ENCODE measurements around the gene CDC40. TPM values are rescaled to one million over a fixed set of nuclear protein-coding genes. Genes with fewer than 3 reads are reported as not detected.

The CDC40 gene
- total and polyA plus RNA-seq, 12 donors = 5.7 to 20.5 (median 15.3) TPM

DNA sequence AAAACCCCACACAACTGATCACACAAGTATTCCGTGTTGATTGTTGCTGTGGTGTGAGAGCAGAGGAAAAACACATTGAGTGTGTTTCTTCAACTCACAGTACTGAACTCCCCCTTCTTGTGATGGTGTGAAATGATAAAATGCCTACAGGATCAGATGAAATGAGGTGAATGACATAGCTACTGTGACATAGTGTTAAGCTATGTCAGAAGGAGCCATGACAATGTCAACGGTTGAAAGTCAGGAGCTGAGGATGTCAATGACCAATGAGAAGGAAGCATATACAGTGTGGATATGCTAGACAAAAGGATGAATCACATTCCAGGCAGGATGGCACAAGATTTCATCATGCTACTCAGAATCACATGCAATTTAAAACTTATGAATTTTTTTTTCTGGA lies 39.6 kb upstream of the CDC40 start:
- DNase-seq (no peak), ATAC-seq (no peak)
- WGBS, 2 donors = 83 to 92% methylated on average over 2 of the region's 2 CpGs
- no peak overlapping the region for H3K4me3 ChIP-seq
- H3K4me1 ChIP-seq = no peaks in the 10 kb centered on the region
- no peaks in the 10 kb centered on the region for H3K27me3 ChIP-seq
- TF ChIP-seq, protein P1, sequence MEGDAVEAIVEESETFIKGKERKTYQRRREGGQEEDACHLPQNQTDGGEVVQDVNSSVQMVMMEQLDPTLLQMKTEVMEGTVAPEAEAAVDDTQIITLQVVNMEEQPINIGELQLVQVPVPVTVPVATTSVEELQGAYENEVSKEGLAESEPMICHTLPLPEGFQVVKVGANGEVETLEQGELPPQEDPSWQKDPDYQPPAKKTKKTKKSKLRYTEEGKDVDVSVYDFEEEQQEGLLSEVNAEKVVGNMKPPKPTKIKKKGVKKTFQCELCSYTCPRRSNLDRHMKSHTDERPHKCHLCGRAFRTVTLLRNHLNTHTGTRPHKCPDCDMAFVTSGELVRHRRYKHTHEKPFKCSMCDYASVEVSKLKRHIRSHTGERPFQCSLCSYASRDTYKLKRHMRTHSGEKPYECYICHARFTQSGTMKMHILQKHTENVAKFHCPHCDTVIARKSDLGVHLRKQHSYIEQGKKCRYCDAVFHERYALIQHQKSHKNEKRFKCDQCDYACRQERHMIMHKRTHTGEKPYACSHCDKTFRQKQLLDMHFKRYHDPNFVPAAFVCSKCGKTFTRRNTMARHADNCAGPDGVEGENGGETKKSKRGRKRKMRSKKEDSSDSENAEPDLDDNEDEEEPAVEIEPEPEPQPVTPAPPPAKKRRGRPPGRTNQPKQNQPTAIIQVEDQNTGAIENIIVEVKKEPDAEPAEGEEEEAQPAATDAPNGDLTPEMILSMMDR (IDR thresholded peaks at IDR 0.05) = no peak
- H3K36me3 ChIP-seq = no peaks in the 10 kb centered on the region
- intact Hi-C loops (cut with DNase I) = no loop called here
- peaks cover 0 to 15% (median 0%) of the 10 kb centered on the region in 11 donors for H3K9me3 ChIP-seq
- no peak overlapping the region for H3K27ac ChIP-seq

- TF ChIP-seq, protein P1 (IDR thresholded peaks at IDR 0.05) = no peak
- Histone ChIP-seq H3K27ac (no peak overlapping the region), H3K36me3 (no peaks in the 10 kb centered on the region), H3K9me3 (peaks cover 0 to 5% (median 0%) of the 10 kb centered on the region in 11 donors), H3K27me3 (no peaks in the 10 kb centered on the region), H3K4me1 (no peaks in the 10 kb centered on the region), H3K4me3 (no peak overlapping the region)
- intact Hi-C loops (cut with DNase I) = no loop called here
- DNase-seq (no peak), ATAC-seq (no peak)
- 91 to 92% methylated on average over 3 of the region's 3 CpGs for WGBS, 2 donors
These were observed 32.4 kb upstream of the CDC40 start for GRCh38 chr6:110147870-110148269.

GRCh38 chr6:110158479-110158878 lies 21.7 kb upstream of the CDC40 start:
- Histone ChIP-seq H3K27ac (no peak overlapping the region), H3K4me1 (no peaks in the 10 kb centered on the region), H3K27me3 (no peaks in the 10 kb centered on the region), H3K36me3 (no peaks in the 10 kb centered on the region), H3K9me3 (no peaks in the 10 kb centered on the region), H3K4me3 (no peak overlapping the region)
- no peak for DNase-seq
- TF ChIP-seq, protein P1 (IDR thresholded peaks at IDR 0.05) = no peak
- ATAC-seq = no peak
- WGBS, 2 donors = 93 to 95% methylated on average over 1 of the region's 1 CpG
- intact Hi-C loops (cut with DNase I) = no loop called here

GRCh38 chr6:110170081-110170480 lies 10.1 kb upstream of the CDC40 start:
- Histone ChIP-seq H3K9me3 (no peaks in the 10 kb centered on the region), H3K4me3 (no peak overlapping the region), H3K4me1 (no peaks in the 10 kb centered on the region), H3K36me3 (no peaks in the 10 kb centered on the region), H3K27me3 (peaks cover 0 to 4% (median 0%) of the 10 kb centered on the region in 7 donors), H3K27ac (no peak overlapping the region)
- ATAC-seq = no peak
- intact Hi-C loops (cut with DNase I) = loop anchor here in 1 of 10 donors (10.0 kb wide), 1 partner anchor 215 kb away; no protein-coding TSS in a partner anchor
- WGBS, 2 donors = 95% methylated on average over 2 of the region's 2 CpGs
- TF ChIP-seq, protein P1 (IDR thresholded peaks at IDR 0.05) = no peak
- DNase-seq = no peak
